Left kidney (tissue), 8 donors: ENCODE data around the gene MTTP. TPM values are rescaled to one million over a fixed set of nuclear protein-coding genes. Genes with fewer than 3 reads are reported as not detected.
"Not testable (repeated sequence)": the region's sequence is repeated elsewhere in the genome, so short reads cannot be mapped to it uniquely, and the experiment has no call there.

Experiments used
- DNase-seq: peaks from one replicate; pipeline ENCODE4 v3.0.0-alpha.2; 2013
- long read RNA-seq, 8 donors: transcript quantifications; one replicate each; lab custom pipeline, GENCODE V29; 2026
- polyA plus RNA-seq: library from polyadenylated mRNA; unstranded; fragments of 120-200 nt; gene quantifications from one replicate; pipeline ENCODE4 v1.2.1, GENCODE V29; 2013; ENCODE audit not compliant: insufficient read length

MTTP gene
- polyA plus RNA-seq: 13.7 TPM
- long read RNA-seq, donor 1, full-length matches to known transcripts: 3 of 3 reads
- long read RNA-seq, donor 1, partial matches to known transcripts: 0 of 3 reads
- long read RNA-seq, donor 1, other reads (novel, unspliced or antisense): 0 of 3 reads
- long read RNA-seq, donor 2, partial matches to known transcripts: 0 of 1 reads
- long read RNA-seq, donor 2, other reads (novel, unspliced or antisense): 0 of 1 reads
- long read RNA-seq, donor 3: 0 reads
- long read RNA-seq, donor 4: 0 reads
- long read RNA-seq, donor 5, full-length matches to known transcripts: 5 of 5 reads
- long read RNA-seq, donor 5, partial matches to known transcripts: 0 of 5 reads
- long read RNA-seq, donor 5, other reads (novel, unspliced or antisense): 0 of 5 reads
- long read RNA-seq, donor 6, partial matches to known transcripts: 5 of 6 reads
- long read RNA-seq, donor 6, other reads (novel, unspliced or antisense): 0 of 6 reads
- long read RNA-seq, donor 7, full-length matches to known transcripts: 3 of 3 reads
- long read RNA-seq, donor 7, partial matches to known transcripts: 0 of 3 reads
- long read RNA-seq, donor 7, other reads (novel, unspliced or antisense): 0 of 3 reads
- long read RNA-seq, donor 8, full-length matches to known transcripts: 1 of 1 reads
- long read RNA-seq, donor 8, partial matches to known transcripts: 0 of 1 reads
- long read RNA-seq, donor 8, other reads (novel, unspliced or antisense): 0 of 1 reads

DNA sequence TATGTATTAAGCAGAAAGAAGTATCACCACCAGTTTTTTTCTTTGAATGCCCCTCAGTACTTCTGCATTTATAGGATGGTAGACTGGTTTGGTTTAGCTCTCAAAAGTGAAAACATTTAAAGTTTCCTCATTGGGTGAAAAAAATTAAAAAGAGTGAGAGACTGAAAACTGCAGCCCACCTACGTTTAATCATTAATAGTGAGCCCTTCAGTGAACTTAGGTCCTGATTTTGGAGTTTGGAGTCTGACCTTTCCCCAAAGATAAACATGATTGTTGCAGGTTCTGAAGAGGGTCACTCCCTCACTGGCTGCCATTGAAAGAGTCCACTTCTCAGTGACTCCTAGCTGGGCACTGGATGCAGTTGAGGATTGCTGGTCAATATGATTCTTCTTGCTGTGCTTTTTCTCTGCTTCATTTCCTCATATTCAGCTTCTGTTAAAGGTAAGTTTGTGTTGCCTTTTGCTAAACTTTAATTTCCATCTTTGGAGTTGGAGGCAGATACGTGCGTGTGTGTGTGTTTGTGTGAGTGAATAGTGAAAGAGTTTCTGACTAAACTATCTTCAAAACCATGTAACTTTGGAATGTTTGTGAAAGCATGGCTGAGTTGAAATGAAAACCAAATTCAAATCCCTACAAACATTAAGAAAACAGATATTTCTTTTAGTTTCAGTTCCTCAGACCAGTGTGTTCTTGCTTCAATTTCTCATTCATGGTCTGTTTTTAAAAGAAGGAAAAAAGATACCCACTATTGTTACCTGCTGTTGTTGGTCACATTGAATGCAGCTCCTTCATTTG lies at the start of gene MTTP:
Gene MTTP, plus strand, starts transcription at position 295 of the 795 bp plus-strand sequence. Its CDS starts 86 bp downstream, at position 381.
- no peak for DNase-seq

GRCh38 chr4:99529228-99529627 lies 45.4 kb upstream of the MTTP start:
- DNase-seq: no peak

DNA sequence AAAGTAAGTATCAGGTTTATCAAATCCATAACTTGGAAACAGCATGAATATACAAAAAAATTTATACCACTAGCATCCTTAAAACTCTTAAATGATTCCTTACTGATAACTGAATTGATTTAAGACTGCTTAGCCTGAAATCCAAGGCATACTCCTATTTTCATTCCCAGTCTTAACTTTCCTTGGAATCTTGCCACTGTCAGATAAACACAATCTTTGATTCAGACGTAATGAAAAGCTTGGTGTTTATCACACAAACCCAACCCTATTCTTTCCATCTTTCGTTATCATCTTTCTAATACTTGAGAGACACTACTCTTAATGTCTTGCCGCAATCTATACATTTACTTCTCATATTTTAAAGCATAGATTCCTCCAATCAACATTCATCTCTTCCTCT lies 44.7 kb upstream of the MTTP start:
- DNase-seq: no peak

DNA sequence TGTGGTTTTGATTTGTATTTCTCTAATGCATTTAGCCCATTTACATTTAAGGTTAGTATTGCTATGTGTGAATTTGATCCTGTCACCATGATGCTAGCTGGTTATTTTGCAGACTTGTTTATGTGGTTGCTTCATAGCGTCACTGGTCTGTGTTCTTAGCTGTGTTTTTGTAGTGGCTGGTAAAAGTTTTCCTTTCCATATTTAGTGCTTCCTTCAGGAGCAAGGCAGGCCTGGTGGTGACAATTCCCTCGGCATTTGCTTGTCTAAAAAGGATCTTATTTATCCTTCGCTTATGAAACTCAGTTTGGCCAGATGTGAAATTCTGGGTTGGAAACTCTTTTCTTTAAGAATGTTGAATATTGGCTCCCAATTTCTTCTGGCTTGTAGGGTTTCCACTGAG lies 39.9 kb upstream of the MTTP start:
- not testable (repeated sequence) for DNase-seq

GRCh38 chr4:99536271-99536670 lies 38.4 kb upstream of the MTTP start:
- no peak for DNase-seq

- no peak for DNase-seq
Measured at GRCh38 chr4:99536848-99537247, 37.8 kb upstream of the MTTP start.

DNA sequence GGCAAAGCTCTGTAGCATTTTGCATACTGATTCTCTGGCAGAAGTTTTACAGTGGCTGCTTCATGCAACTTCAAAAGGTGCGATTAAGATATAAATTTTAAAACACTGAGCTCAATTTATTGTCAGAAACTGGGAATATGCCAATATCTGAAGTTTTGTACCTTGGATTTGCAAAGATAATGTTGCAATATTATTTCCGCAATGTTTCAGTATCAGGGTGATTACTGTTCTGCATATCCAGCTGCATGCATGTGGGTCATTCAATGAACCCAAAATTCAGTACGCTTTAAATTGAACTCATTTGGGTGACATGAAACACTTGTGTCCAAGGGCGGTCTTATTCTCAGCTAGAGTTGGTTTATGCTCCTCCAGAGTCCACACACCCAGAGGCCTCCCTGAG lies 37.0 kb upstream of the MTTP start:
- no peak for DNase-seq

DNA sequence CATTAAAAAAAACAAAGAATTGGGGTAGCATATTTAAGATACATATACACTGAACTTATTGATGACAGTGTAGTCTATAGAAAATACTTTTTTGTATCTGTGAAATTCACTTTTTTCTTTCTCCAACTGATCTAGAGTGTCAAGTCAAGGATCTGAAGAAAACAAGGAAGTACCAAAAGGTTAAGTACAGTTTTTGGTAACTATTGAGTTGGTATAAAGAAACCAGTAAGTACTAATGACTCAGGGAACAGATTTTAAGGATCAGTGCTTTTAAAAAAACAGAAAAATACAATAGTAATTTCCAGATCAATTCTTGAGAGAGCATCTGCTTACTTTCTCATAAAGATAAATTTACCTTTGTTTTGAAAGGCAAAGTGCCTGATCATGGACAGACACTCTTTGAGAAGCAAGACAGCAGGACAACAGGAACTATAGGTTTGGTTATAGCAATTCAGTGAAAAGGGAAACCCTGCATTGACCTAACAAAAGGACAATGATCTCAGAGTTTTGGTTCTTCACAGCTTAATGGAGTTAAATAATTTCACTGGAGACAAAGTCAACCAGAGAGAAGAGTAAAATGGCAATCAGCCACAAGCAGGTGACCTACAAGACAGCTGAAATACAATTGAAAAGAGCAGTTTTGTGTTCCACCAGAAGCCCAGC lies 34.2 kb upstream of the MTTP start:
- no peak for DNase-seq

- DNase-seq: no peak
Measured at GRCh38 chr4:99552872-99553271, 21.8 kb upstream of the MTTP start.

DNA sequence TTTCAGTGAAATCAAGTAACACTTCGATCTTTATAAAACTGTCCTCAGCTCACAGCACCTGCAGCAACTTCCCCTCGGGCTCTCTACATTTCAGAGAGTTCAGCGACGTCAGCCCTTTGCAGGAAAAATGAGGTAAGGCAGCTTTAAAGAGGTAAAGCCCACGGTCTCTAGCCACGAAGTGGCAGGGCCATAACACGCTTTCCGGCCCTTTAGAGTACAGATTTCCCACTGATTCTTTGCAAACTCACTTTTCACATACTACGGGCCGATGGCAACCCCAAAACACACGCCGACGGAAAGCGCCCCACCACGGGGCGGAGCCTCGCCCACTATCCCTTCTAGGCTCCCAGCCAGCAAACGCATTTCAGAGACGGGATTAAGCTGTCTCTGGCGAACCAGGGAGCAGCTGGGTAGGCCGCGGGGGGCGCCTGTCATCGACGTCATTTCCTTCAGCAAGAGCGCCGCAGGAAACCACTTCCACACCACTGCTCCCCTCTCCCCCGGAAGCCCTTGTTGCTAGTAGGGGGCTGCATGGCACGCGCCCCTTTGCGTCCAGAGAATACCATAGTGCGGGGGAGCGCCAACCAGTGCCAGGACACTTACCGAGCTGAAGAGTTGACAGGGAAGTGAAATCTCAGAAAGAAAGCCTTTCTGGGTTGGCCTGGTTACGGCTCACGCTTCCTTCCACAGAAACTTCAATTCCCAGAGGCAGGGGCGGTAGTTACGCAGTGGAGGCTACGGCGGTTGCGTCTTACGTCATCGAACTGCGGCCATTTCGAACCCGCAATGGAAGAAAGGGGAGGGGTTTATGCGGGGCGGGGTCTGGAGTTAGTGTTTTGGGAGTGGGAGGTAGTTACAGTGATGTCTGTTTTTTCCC lies 11.1 kb upstream of the MTTP start, which contains the start of gene TRMT10A:
Gene TRMT10A, minus strand, starts transcription at position 730 of the 877 bp plus-strand sequence. CDS start 4,701 bp downstream, outside the sequence.
- DNase-seq: peak; percentile 97

GRCh38 chr4:99564921-99565320 lies 9.7 kb upstream of the MTTP start:
- peak; percentile 7 for DNase-seq

- DNase-seq: no peak
Measured at GRCh38 chr4:99571883-99572282, 2.7 kb upstream of the MTTP start.

- no peak for DNase-seq
Measured at GRCh38 chr4:99572527-99573240, 1.9 kb upstream of the MTTP start.

GRCh38 chr4:99573735-99574368 lies 772 bp upstream of the MTTP start:
- no peak for DNase-seq

GRCh38 chr4:99578714-99579113 lies 4.1 kb downstream of the MTTP start:
- no peak for DNase-seq

- no peak for DNase-seq
Measured at GRCh38 chr4:99585516-99585915, 10.9 kb downstream of the MTTP start.

DNA sequence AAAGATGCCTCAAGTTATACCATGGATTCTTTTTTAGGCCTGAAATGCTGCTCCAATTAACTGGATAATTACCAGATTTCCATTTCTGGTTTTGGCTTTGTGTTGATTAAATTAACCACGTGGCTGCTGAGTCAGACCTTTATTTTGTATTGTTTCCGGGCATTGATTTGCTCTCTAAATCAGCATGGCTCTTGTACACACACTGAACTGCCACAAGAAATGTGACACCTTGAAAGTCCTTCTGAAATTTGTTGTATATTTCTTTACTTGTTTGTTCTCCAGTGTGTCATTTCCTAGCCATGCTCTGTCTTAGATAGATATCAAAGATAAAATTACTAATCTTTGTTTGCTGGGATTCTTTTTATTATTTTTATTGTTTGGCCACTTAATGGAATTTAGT lies 11.7 kb downstream of the MTTP start:
- no peak for DNase-seq

- no peak for DNase-seq
Measured at GRCh38 chr4:99586797-99587196, 12.2 kb downstream of the MTTP start.

DNA sequence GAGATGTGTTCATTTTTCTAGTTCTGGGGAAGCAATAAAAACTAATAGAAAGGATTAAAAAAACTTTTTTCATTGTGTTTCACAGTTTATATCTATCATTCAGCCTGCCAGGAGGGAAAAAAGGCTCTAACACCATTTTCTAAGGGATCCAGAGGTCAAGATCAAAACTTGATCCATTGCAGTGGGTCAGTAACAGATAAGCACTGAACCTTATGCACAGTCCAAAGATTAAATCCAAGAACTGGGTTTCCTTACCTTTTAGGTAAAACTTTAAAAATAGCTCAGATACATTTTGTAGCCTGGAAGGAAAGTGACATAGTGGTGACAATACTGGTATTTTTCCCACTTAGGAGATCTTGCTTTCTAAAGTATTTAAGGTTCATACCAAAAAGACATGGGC lies 12.7 kb downstream of the MTTP start:
- DNase-seq: no peak

- no peak for DNase-seq
Measured at GRCh38 chr4:99587803-99588202, 13.2 kb downstream of the MTTP start.
